Measurements from ENCODE around the gene CHD9. TPM values are rescaled to one million over a fixed set of nuclear protein-coding genes. Genes with fewer than 3 reads are reported as not detected.
"Not testable (repeated sequence)": the region's sequence is repeated elsewhere in the genome, so short reads cannot be mapped to it uniquely, and the experiment has no call there.

Gene CHD9
- total RNA-seq, 2 donors from 2014 or later, result 44.2 to 60.3 TPM

DNA sequence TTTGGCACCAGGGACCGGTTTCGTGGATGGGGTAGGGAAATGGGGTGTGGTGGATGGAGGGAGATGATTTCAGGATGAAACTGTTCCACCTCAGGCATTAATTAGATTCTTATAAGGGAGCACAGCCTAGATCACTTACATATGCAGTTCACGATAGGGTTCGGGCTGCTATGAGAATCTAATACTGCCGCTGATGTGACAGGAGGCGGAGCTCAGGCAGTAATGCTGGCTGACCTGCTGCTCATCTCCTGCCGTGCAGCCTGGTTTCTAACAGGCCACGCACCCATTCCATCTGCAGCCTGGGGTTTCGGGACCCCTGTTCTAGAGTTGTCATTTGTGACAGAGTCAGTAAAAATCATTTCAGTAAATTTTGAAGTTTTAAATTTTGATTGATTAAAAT, 99.7 kb downstream of the CHD9 start:
- intact Hi-C loops (cut with DNase I), result no loop called here
- ATAC-seq (peak in 1 of 2 donors; percentile 59), DNase-seq (no peak)

DNA sequence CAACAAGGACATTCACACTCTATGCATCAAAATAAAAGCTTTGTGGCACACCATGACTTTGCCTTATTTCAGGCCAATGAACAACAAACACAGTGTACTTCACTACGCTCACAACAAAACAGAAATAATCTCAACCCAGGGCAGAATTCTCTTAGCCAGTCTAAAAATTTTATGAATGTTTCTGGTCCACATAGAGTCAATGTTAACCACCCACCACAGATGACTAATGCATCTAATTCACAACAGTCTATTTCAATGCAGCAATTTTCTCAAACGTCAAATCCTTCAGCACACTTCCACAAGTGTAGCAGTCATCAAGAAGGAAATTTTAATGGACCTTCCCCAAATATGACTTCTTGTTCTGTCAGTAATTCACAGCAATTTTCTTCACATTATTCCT, 101.7 kb downstream of the CHD9 start:
- intact Hi-C loops (cut with DNase I), result no loop called here
- no peak for DNase-seq
- ATAC-seq, result no peak

DNA sequence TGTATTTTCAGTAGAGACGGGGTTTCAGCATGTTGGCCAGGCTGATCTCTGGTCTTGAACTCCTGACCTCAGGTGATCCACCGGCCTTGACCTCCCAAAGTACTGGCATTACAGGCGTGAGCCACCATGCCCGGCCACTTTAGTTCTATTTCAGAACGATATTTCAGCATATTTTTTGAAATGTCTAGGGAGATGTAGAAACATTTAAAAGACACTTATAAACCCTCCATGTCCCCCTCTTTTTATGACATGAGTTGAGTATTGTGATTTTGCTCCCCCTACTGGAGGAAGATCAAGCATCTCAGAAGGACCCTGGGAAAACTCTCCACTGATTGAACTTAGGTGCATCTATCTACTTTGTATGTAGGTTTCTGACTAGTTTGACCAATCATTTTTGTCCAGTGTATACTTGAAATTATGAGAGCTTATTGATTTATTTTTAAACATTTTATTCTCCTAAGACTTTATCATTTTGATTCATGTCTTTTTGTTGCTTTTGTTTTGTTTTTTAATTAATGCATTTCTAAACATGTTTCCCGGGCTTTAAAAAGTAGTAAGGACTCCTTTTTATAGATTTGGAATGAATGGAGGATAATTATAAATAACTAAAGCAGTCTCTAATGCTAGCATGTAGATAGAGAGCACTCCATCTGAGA, 105.1 kb downstream of the CHD9 start:
- DNase-seq (no peak), ATAC-seq (peak; percentile 57 to 74)
- intact Hi-C loops (cut with DNase I), result loop anchor here (5.0 to 10.0 kb wide), 2 partner anchors 105 to 108 kb away; partner anchors contain the start of genes CHD9 (in 2 of the 2) and CHD9NB (in 2 of the 2)

DNA sequence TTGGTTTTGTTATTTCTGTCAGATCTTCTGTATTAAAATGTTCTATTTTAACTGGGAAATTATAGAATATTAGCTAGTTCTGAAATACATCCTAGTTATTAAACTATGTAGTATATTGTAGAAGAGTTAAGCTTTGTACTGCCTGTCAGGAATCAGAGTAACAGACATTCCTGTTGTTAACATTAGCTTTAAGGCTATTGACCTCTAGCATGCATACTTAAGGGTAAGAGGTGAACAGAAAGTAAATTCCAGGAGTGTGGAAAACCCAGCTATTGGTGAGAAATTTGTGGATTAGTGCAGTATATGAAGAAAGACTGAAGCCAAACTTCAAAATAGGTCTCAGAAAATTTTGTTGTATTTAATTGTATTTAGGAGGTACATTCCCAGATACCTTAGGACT, 111.3 kb downstream of the CHD9 start:
- ATAC-seq, result no peak
- DNase-seq, result no peak
- intact Hi-C loops (cut with DNase I), result loop anchor here in 1 of 2 donors (10.0 kb wide), 1 partner anchor 111 kb away; the partner anchor contains the start of genes CHD9 and CHD9NB

DNA sequence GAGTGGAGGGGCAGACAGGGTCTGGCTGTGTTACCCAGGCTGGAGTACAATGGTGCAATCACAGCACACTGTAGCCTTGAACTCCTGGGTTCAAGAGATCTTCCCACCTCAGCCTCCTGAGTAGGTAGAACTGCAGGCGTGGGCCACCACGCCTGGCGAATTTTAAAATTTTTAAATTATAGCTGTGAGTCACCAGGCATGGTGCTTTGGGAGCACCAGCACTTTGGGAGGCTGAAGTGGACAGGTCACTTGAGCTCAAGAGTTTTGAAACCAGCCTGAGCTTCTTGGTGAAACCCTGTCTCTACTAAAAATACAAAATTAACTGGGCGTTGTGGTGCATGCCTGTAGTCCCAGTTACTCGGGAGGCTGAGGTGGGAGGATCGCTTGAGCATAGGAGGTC, 114.0 kb downstream of the CHD9 start:
- DNase-seq (no peak), ATAC-seq (no peak)
- intact Hi-C loops (cut with DNase I), result loop anchor here in 1 of 2 donors (10.0 kb wide), 1 partner anchor 114 kb away; the partner anchor contains the start of genes CHD9 and CHD9NB

DNA sequence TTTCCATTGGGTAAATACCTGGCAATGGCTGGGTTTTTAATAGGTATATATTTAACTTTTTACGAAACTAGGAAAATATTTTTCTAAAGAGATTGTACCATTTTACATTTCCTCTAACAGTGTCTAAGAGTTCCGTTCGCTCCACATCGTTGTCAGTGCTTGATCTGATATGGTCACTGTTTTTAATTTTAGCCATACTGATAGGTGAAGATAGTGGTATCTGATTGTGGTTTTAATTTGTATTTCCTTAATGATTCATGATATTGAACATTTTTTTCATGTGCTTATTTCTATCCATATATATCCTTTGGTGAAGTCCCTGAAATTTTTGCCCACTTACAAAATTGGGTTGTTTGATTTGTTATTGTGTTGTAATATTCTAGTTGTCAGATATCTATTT, 117.7 kb downstream of the CHD9 start:
- ATAC-seq (no peak), DNase-seq (no peak)

DNA sequence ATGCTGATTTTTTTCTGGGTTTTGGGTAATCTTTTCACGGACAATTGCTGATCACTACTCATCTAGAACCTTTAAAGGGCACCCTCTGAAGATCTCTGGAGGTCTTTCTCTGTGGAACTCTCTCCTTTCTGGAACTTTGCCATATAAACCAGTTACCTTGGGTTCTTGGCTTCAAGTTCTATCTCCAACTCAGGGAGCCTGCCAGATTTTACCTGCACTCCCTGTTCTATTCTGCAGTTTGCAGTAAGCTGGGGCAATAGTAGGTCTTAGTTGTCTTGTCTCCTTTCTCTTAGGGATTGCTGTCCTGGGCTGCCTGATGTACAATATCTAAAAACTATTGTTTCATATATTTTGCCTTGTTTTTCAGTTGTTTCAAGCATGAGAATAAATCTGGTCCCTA, 120.3 kb downstream of the CHD9 start:
- ATAC-seq (no peak), DNase-seq (no peak)
- intact Hi-C loops (cut with DNase I), result no loop called here

More for the DNA sequence above, 117.7 kb downstream of the CHD9 start:
- intact Hi-C loops (cut with DNase I), result no loop called here

DNA sequence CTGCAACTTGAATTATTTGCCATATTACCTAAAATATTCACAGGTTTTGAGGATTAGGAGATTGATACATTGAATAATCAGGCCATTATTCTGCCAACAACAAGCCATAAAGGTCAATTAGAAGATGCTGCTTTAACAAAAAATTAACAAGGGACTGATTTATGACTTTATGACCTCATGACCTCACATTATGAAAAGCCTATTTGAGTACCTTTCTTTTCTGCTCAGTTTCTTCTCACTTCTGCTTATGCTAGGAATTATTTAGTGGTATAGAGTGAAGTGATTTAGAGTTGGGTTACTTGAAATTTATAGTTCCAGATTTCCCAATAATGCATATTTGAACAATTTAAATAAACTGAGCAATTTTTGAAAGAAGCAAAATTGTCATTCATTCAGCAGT, 121.6 kb downstream of the CHD9 start:
- ATAC-seq (no peak), DNase-seq (no peak)
- intact Hi-C loops (cut with DNase I), result no loop called here

DNA sequence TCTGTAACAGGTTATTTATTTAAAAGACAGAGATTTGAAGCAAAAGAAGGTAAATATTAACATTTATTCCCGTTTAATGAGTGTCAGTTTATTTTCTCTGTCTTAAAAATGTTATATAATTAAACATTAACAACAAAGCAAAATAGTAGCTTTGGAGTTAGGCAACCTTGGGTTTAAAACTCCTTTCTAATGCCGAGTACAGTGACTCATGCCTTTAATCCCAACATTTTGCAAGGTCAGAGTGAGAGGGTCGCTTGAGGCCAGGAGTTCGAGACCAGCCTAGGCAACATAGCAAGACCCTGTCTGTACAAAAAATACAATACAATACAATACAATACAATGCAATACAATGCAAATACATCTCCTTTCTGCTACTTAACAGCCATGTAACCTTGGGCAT, 128.7 kb downstream of the CHD9 start:
- DNase-seq (no peak), ATAC-seq (no peak)
- intact Hi-C loops (cut with DNase I), result no loop called here

DNA sequence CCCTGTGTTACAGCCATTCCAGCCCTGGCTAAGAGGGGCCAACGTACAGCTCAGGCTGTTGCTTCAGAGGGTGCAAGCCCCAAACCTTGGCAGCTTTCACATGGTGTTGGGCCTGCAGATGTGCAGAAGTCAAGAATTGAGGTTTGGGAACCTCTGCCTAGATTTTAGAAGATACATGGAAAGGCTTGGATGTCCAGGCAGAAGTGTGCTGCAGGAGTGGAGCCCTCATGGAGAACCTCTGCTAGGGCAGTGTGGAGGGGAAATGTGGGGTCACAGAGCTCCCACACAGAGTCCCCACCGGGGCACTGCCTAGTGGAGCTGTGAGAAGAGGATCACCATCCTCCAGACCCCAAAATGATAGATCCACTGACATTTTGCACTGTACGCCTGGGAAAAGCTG, 130.9 kb downstream of the CHD9 start:
- DNase-seq; ATAC-seq; intact Hi-C loops (cut with DNase I): not testable (repeated sequence)

DNA sequence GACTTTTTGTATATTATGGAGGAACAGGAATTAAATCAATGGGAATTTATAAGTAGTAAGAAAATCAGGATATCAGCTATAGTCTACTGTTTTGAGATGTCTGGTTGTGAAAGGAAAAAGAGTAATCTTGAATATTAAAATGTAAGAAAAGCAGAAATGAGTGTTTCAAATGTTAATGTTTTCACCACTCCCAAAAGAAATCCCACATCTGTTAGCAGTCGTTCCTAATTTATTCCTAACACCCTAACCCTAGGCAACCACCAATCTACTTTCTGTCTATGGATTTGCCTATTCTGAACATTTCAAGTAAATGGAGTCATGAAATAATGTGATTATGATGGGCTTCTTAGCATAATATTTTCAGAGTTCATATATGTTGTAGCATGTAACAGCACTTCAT, 133.0 kb downstream of the CHD9 start:
- DNase-seq, result no peak
- intact Hi-C loops (cut with DNase I), result no loop called here
- ATAC-seq, result no peak

DNA sequence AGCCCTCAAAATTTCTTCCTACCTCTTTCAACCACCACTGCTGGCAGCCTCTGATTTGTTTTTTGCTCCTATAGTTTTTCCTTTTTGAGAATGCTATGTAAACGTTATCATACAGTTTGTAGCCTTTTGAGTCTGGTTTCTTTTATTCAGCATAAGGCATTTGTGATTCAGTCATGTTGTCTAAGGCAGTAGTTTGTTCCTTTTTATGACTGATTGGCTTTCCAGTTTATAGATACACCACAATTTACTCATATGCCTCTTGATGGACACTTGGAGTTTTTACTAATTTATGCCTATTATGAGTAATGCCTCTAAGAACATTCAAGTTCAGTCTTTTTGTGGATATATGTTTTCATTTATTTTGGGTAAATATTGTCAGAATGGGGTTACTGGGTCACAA, 136.6 kb downstream of the CHD9 start:
- no peak for ATAC-seq
- no peak for DNase-seq
- intact Hi-C loops (cut with DNase I), result no loop called here

DNA sequence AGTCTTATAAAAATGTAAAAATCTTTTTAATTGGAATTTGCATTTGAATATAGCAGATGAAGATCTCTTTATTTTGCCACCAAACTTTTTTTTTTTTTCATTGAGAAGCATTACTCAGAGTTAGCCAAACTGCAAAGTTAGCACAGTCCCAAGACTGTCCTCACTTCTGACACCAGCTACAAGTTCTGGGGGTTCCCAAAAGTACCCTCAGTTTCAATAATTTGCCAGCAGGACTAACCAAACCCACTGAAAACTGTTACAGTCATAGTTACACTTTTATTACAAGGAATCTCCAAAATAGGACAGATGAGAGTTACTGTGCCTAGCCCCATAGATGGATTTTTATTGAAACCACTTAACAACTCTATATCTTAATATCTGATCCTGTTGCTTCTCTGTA, 144.1 kb downstream of the CHD9 start:
- intact Hi-C loops (cut with DNase I), result no loop called here
- ATAC-seq, result no peak
- no peak for DNase-seq

DNA sequence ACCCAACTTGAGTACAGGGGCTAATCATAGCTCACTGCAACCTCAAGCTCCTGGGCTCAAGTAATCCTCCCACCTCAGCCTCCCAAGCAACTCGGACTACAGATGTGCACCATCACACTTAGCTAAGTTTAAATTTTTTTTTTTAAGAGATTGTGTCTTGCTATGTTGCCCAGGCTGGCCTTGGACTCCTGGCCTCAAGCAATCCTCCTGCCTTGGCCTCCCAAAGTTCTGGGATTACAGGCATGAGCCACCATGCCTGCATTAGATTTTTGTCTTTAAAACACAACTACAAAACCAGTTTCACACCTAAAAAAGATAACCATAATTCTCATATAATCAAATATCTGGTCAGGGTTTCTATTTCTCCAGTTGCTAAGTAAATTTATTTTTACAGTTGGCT, 147.1 kb downstream of the CHD9 start:
- DNase-seq, result no peak
- intact Hi-C loops (cut with DNase I), result loop anchor here in 1 of 2 donors (10.0 kb wide), 1 partner anchor 147 kb away; the partner anchor contains the start of genes CHD9 and CHD9NB
- ATAC-seq, result no peak

DNA sequence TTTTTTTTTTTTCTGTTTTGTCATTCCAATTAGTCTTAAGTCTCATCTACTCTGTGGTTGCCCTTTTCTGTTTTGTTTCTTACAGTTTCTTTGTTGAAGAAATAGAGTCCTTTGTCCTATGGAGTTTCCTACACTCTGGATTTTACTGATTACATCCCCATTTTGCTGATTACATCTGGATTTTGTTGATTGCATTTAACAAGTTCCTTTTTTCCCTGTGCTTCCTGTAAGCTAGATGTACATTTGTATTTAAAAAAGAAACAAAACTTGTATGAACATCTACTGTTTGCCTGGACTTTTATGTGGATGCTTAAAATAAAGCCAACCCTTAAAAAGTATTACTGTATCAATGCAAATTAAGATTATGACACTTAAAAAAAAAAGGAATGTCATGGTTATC, 147.6 kb downstream of the CHD9 start:
- intact Hi-C loops (cut with DNase I), result loop anchor here in 1 of 2 donors (10.0 kb wide), 1 partner anchor 148 kb away; the partner anchor contains the start of genes CHD9 and CHD9NB
- ATAC-seq, result no peak
- no peak for DNase-seq

DNA sequence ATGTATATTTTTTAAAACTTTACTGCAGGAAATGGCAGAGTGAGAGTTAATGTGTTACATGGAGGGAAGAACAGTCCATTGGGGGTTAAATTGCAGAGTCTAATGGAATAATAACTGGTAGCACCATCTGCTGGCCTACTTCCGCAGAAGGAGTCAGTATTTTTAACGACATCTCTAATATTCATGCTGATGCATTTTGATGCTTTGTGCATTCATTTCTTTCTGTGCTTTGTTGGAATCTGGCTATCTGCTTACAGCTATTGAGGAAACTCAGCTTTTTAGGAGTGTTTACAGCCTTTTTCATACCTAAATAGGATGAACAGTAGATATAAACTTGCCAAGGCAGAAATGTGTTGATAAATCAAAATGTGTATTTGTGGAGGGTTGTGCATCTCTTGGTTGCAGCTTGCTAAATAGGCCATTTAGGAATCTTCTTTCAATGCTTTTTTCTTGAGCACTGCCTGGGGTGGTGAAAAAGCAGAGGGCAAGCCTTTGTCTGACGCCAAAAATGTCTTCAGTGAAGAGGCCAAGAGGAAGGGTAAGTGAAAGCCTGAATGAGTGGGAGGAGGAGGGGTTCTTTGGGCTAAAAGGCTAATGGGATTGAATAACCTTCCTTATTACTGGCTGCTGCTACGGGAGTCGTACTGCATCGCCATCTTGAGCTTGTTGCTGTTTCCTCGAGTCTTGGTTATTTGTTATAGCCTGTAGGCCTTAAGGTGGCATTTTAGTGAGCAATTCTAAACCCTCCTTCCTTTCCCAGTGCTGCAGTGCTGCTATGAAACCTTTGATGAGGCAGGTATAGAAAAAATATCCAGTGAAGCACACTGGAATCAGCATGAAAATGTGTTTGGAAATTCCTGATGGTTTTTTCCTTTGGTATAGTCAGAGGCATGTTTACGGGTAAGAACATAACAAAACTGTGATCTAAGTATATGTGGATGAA, 153.3 kb downstream of the CHD9 start:
- DNase-seq (peak; percentile 27), ATAC-seq (peak; percentile 97)
- intact Hi-C loops (cut with DNase I), result loop anchor here (2.0 to 10.0 kb wide), 3 partner anchors 73 to 153 kb away; partner anchors contain the start of genes CHD9 (in 2 of the 2) and CHD9NB (in 1 of the 2)

DNA sequence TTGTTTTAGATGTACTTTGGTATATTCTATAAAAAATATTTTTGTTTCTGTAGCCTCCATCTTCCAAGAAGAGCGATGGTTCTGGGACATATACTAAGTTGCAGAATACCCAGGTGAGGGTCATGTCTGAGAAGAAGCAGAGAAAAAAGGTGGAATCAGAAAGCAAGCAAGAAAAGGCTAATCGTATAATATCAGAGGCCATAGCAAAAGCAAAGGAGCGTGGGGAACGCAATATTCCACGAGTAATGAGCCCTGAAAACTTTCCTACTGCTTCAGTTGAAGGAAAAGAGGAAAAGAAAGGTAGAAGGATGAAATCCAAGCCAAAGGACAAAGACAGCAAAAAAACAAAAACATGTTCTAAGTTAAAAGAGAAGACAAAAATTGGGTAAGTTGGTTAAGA, 154.6 kb downstream of the CHD9 start:
- DNase-seq (no peak), ATAC-seq (no peak)
- intact Hi-C loops (cut with DNase I), result loop anchor here in 1 of 2 donors (10.0 kb wide), 1 partner anchor 155 kb away; the partner anchor contains the start of genes CHD9 and CHD9NB

DNA sequence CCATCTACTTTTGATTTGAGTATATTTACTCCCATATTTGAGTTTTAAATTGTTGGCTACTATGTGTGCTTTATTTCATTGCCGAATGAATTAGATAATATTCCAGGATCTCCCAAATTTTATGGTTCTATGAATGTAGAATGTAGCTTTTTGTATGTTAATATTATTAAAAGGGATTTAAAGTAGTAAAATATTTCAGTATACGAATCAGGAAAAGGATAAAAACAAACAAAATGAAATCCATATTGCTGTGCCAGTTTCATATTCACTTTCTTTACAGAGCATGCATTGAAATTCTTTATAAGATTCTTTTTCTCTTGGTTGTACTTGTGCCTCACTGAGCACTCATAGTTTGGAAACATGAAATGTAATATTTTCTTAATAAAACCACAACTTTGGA, 155.1 kb downstream of the CHD9 start:
- intact Hi-C loops (cut with DNase I), result loop anchor here in 1 of 2 donors (10.0 kb wide), 1 partner anchor 155 kb away; the partner anchor contains the start of genes CHD9 and CHD9NB
- DNase-seq, result no peak
- ATAC-seq, result no peak

DNA sequence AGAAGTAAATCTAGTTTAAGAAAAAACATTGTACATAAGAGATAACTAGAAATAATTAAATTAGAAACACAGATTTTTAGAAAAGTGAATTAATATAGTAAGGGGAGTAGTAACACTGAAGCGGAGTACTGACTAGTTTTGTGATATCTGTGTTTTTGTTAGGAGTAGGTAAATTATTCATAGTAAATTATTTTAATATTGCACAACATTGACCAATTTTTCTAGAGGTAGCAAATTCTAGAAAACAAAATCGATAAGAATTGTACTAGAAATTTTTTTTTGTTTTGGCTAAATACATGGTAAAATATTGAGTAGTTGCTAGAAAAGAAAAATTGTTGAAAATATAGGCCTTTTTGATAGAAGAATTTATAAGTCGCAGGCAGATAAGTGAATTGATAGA, 156.5 kb downstream of the CHD9 start:
- no peak for ATAC-seq
- intact Hi-C loops (cut with DNase I), result no loop called here

DNA sequence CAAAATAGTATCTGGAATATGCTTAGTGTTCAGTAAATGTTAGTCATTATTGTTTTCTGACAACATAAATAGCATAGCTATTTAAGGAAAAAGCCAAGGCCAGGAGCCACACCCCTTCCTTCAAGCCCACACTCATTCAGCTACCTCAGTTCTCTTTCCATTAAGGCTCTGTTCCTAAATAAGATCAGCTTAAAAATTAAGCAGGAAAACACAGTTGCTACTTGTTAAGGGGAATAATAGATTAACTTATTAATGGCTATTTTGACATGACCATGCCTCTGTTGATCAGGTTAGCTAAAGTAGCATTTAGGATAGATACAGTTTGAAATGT, 158.1 kb downstream of the CHD9 start:
- intact Hi-C loops (cut with DNase I), result no loop called here
- DNase-seq (no peak), ATAC-seq (no peak)

More for the DNA sequence above, 156.5 kb downstream of the CHD9 start:
- no peak for DNase-seq

Measured in left cardiac atrium (tissue), 4 donors.